ENCODE data around the gene DCC. TPM values are rescaled to one million over a fixed set of nuclear protein-coding genes. Genes with fewer than 3 reads are reported as not detected.

DCC gene
- total and polyA plus RNA-seq, 7 experiments from 2014 or later = not detected

DNA sequence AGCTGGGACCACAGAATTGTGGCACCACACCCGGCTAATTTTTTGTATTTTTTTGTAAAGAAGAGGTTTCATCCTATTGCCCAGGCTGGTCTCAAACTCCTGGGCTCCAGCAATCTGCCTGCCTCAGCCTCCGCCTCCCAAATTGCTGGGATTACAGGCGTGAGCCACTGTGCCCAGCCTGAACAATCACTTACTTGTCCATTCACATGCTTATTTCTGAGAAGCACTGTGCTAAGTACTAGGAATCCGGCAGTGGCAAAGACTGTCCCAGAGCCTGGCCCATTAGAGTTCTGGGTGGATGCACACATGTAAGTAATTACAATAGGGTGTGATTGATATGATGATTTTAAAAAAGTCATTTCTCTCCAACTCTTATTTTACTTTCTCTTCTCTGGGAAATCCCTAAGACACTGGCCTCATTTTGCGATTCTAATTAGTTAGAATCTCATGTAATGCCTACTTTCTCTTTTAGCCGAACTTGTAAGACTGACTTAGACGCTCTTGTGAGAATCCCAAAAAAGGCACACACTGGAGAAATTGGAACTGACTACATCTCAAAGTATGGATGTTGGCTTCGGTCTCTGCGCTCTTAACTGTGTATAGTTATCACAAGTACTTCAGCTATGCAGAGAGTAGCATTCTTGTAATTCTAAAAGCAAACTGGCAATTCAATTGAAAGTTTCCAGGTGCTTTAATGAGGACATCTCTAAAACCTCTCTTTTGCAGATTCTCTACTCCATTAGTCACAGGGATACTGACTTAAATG lies 567.7 kb downstream of the DCC start:
- ChIA-PET POLR2A (no interaction called here), CTCF (no interaction called here)
- intact Hi-C loops (cut with micrococcal nuclease) = no loop called here
- Mint-ChIP-seq H3K36me3 (no peaks in the 10 kb centered on the region), H3K4me1 (no peaks in the 10 kb centered on the region), H3K27me3 (no peaks in the 10 kb centered on the region), H3K4me3 (no peak overlapping the region), H3K27ac (no peak overlapping the region), H3K9me3 (peaks cover 0 to 6% (median 1%) of the 10 kb centered on the region in 11 donors)
- ATAC-seq = no peak
- Histone ChIP-seq H3K27ac (ENCODE audit: low read depth, low read length) (no peak overlapping the region), H3K9me3 (ENCODE audit: control insufficient read depth in 2 of 3, low read length in 3 of 3) (no peaks in the 10 kb centered on the region), H3K4me1 (ENCODE audit: control insufficient read depth in 2 of 2, insufficient read depth in 2 of 2, low read length in 2 of 2) (no peaks in the 10 kb centered on the region), H3K36me3 (ENCODE audit: control insufficient read depth in 2 of 3, insufficient read depth in 3 of 3, low read length in 3 of 3) (no peaks in the 10 kb centered on the region), H3K27me3 (ENCODE audit: control insufficient read depth in 2 of 2, insufficient read depth in 2 of 2, low read length in 2 of 2) (no peaks in the 10 kb centered on the region), H3K4me3 (ENCODE audit: low read length) (no peak overlapping the region)
- no peak for DNase-seq

DNA sequence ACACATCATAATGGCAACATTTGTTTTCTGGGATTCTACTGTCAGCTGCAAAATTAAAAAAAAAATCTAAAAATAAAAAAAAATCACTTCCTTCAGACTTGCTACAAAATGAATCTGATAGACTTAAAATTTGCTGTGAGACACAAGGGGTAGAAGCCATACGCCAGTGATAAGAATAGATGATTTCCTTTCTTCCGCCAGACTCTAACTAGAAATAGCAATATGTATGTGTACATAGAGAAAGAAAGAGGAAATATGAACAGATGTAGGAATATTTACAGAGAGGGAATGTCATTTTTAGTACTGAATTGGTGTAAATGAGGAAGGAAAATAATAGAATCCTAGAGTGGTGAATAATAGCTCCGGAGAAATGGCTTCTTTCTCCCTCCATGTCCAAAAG lies 574.2 kb downstream of the DCC start:
- H3K27me3 Mint-ChIP-seq = no peaks in the 10 kb centered on the region
- CTCF ChIA-PET = no interaction called here

DNA sequence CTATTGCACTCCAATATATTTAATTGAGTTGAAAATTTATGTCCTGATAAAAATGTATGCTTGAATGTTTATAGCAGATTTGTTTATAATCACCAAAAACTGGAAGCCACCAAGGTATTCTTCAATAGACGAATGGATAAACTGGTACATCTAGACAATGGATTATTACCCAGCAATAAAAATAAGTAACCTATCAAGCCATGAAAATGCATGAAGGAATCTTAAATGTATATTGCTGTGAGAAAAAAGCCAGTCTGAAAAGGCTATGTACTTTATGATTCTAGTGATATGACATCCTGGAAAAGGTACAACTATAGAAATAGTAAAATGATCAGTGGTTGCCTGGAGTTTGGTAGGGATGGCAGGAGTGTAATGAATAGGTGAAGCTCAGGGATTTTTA lies 580.7 kb downstream of the DCC start:
- H3K27ac ChIP-seq (ENCODE audit: low read depth, low read length) = no peak overlapping the region
- H3K4me3 ChIP-seq (ENCODE audit: low read length) = no peak overlapping the region
- no peaks in the 10 kb centered on the region for H3K27me3 ChIP-seq (ENCODE audit: control insufficient read depth in 2 of 2, insufficient read depth in 2 of 2, low read length in 2 of 2)
- ChIA-PET POLR2A (no interaction called here), CTCF (no interaction called here)
- intact Hi-C loops (cut with micrococcal nuclease) = no loop called here
- ATAC-seq (no peak), DNase-seq (no peak)
- Mint-ChIP-seq H3K4me1 (no peaks in the 10 kb centered on the region), H3K4me3 (no peak overlapping the region), H3K27ac (no peak overlapping the region), H3K36me3 (no peaks in the 10 kb centered on the region), H3K9me3 (peaks cover 0 to 12% (median 0%) of the 10 kb centered on the region in 11 donors), H3K27me3 (no peaks in the 10 kb centered on the region)
- H3K4me1 ChIP-seq (ENCODE audit: control insufficient read depth in 2 of 2, insufficient read depth in 2 of 2, low read length in 2 of 2) = no peaks in the 10 kb centered on the region
- H3K9me3 ChIP-seq (ENCODE audit: control insufficient read depth in 2 of 3, low read length in 3 of 3) = no peaks in the 10 kb centered on the region
- no peaks in the 10 kb centered on the region for H3K36me3 ChIP-seq (ENCODE audit: control insufficient read depth in 2 of 3, insufficient read depth in 3 of 3, low read length in 3 of 3)

More for the DNA sequence above, 574.2 kb downstream of the DCC start:
- no peaks in the 10 kb centered on the region for H3K4me1 ChIP-seq (ENCODE audit: control insufficient read depth in 2 of 2, insufficient read depth in 2 of 2, low read length in 2 of 2)
- H3K27ac ChIP-seq (ENCODE audit: low read depth, low read length) = no peak overlapping the region
- H3K4me3 ChIP-seq (ENCODE audit: low read length) = no peak overlapping the region
- Mint-ChIP-seq H3K9me3 (peaks cover 0 to 13% (median 2%) of the 10 kb centered on the region in 11 donors), H3K4me3 (no peak overlapping the region), H3K4me1 (no peaks in the 10 kb centered on the region), H3K27ac (no peak overlapping the region), H3K36me3 (no peaks in the 10 kb centered on the region)
- ATAC-seq (no peak), DNase-seq (no peak)
- no peaks in the 10 kb centered on the region for H3K36me3 ChIP-seq (ENCODE audit: control insufficient read depth in 2 of 3, insufficient read depth in 3 of 3, low read length in 3 of 3)
- intact Hi-C loops (cut with micrococcal nuclease) = no loop called here
- POLR2A ChIA-PET = no interaction called here
- no peaks in the 10 kb centered on the region for H3K27me3 ChIP-seq (ENCODE audit: control insufficient read depth in 2 of 2, insufficient read depth in 2 of 2, low read length in 2 of 2)
- no peaks in the 10 kb centered on the region for H3K9me3 ChIP-seq (ENCODE audit: control insufficient read depth in 2 of 3, low read length in 3 of 3)

DNA sequence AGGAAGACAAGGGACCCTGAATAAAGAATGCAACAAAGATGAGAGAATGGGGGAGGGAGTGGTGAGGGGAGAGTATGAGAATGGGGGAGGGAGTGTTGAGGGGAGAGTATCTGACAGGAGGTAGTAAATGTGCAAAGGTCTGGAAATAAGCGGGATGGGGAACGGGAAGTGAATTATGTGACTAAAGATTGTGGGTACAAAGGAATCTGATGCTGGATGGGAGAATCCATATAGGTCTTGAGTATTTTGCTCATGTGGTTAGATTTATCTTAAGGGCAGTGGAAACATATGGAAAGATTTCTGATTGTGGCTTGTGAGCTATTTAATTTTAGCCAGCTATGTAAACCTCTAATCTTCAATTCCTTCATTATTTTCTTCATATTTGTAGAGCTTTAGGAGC lies 593.4 kb downstream of the DCC start:
- Histone ChIP-seq H3K27ac (ENCODE audit: low read depth, low read length) (no peak overlapping the region), H3K4me3 (ENCODE audit: low read length) (no peak overlapping the region), H3K27me3 (ENCODE audit: control insufficient read depth in 2 of 2, insufficient read depth in 2 of 2, low read length in 2 of 2) (no peaks in the 10 kb centered on the region), H3K36me3 (ENCODE audit: control insufficient read depth in 2 of 3, insufficient read depth in 3 of 3, low read length in 3 of 3) (no peaks in the 10 kb centered on the region), H3K4me1 (ENCODE audit: control insufficient read depth in 2 of 2, insufficient read depth in 2 of 2, low read length in 2 of 2) (no peaks in the 10 kb centered on the region), H3K9me3 (ENCODE audit: control insufficient read depth in 2 of 3, low read length in 3 of 3) (no peaks in the 10 kb centered on the region)
- Mint-ChIP-seq H3K4me1 (no peaks in the 10 kb centered on the region), H3K27me3 (no peaks in the 10 kb centered on the region), H3K27ac (no peak overlapping the region), H3K36me3 (no peaks in the 10 kb centered on the region), H3K4me3 (no peak overlapping the region), H3K9me3 (peaks cover 0 to 12% (median 0%) of the 10 kb centered on the region in 11 donors)
- POLR2A ChIA-PET = no interaction called here
- no peak for ATAC-seq
- DNase-seq = no peak
- CTCF ChIA-PET = no interaction called here
- intact Hi-C loops (cut with micrococcal nuclease) = no loop called here

DNA sequence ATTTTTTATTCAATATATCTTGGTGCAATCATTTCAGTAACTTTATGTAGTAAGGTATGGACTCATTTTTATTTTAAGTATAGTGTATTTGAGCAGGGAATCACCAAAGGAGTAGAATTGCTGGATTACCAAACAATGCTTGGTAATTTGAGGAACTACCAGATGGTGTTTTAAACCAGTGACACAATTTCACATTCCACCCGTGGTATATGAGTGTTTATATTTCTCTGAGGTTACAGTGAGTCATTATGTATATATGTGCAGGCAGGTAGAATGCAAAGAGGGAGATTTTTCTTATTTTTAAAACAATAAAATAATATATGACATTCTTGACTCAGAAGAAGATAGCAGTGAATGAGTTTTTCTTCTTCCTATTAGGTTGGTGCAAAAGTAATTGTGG lies 596.9 kb downstream of the DCC start:
- peaks cover 0 to 18% (median 0%) of the 10 kb centered on the region in 11 donors for H3K9me3 Mint-ChIP-seq
- intact Hi-C loops (cut with micrococcal nuclease) = no loop called here
- H3K27ac ChIP-seq (ENCODE audit: low read depth, low read length) = no peak overlapping the region
- ATAC-seq (no peak), DNase-seq (no peak)
- no peaks in the 10 kb centered on the region for H3K27me3 ChIP-seq (ENCODE audit: control insufficient read depth in 2 of 2, insufficient read depth in 2 of 2, low read length in 2 of 2)
- H3K27ac Mint-ChIP-seq = no peak overlapping the region
- no peak overlapping the region for H3K4me3 Mint-ChIP-seq
- no peaks in the 10 kb centered on the region for H3K4me1 ChIP-seq (ENCODE audit: control insufficient read depth in 2 of 2, insufficient read depth in 2 of 2, low read length in 2 of 2)
- no peaks in the 10 kb centered on the region for H3K36me3 ChIP-seq (ENCODE audit: control insufficient read depth in 2 of 3, insufficient read depth in 3 of 3, low read length in 3 of 3)
- H3K27me3 Mint-ChIP-seq = no peaks in the 10 kb centered on the region
- no peaks in the 10 kb centered on the region for H3K9me3 ChIP-seq (ENCODE audit: control insufficient read depth in 2 of 3, low read length in 3 of 3)
- H3K4me3 ChIP-seq (ENCODE audit: low read length) = no peak overlapping the region
- H3K36me3 Mint-ChIP-seq = no peaks in the 10 kb centered on the region
- ChIA-PET CTCF (no interaction called here), POLR2A (no interaction called here)
- H3K4me1 Mint-ChIP-seq = no peaks in the 10 kb centered on the region

DNA sequence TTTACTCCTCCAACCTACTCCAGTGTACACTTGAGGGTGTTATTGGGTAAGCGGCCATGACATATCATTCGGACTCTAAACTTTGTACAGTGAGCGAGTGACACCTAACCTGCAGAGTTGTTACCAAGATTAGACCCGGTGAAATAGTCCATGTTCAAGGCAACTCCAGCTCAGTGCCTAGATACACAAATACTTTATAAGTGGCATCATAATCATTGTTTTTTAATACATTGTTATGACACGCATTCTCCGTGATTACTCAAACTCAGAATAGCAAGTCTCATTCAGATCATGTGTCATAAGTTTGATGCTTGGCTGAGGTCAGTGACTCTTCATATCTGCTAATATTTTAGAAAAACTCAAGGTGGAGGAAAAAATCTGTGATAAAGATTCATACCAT lies 597.8 kb downstream of the DCC start:
- Histone ChIP-seq H3K27me3 (ENCODE audit: control insufficient read depth in 2 of 2, insufficient read depth in 2 of 2, low read length in 2 of 2) (no peaks in the 10 kb centered on the region), H3K9me3 (ENCODE audit: control insufficient read depth in 2 of 3, low read length in 3 of 3) (no peaks in the 10 kb centered on the region), H3K4me3 (ENCODE audit: low read length) (no peak overlapping the region), H3K27ac (ENCODE audit: low read depth, low read length) (no peak overlapping the region), H3K36me3 (ENCODE audit: control insufficient read depth in 2 of 3, insufficient read depth in 3 of 3, low read length in 3 of 3) (no peaks in the 10 kb centered on the region), H3K4me1 (ENCODE audit: control insufficient read depth in 2 of 2, insufficient read depth in 2 of 2, low read length in 2 of 2) (no peaks in the 10 kb centered on the region)
- ATAC-seq (no peak), DNase-seq (no peak)
- POLR2A ChIA-PET = no interaction called here
- H3K4me1 Mint-ChIP-seq = no peaks in the 10 kb centered on the region
- no peak overlapping the region for H3K4me3 Mint-ChIP-seq
- H3K27ac Mint-ChIP-seq = no peak overlapping the region
- CTCF ChIA-PET = no interaction called here
- H3K9me3 Mint-ChIP-seq = peaks cover 0 to 18% (median 0%) of the 10 kb centered on the region in 11 donors
- no peaks in the 10 kb centered on the region for H3K27me3 Mint-ChIP-seq
- intact Hi-C loops (cut with micrococcal nuclease) = no loop called here
- no peaks in the 10 kb centered on the region for H3K36me3 Mint-ChIP-seq

DNA sequence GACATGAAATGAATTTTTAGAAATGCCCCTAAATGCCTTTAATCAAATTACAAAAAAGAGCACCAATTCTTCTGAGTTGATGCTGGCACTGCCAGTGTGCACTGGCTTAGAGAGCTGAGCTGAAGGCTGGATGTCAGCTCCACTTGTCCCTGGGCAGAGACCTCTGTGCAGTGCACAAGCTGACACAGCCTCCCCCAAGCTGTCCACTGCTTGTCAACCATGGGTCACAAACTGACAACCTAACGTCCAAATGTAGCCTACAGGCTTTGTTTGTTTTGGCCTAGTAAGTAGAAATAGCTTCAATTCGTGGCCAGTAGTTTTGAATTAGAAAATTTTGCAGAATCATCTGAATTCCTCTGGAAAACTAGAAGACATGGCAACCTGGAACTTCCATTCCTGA lies 605.6 kb downstream of the DCC start:
- no peaks in the 10 kb centered on the region for H3K36me3 ChIP-seq (ENCODE audit: control insufficient read depth in 2 of 3, insufficient read depth in 3 of 3, low read length in 3 of 3)
- H3K36me3 Mint-ChIP-seq = no peaks in the 10 kb centered on the region
- H3K4me1 Mint-ChIP-seq = no peaks in the 10 kb centered on the region
- no peaks in the 10 kb centered on the region for H3K27me3 Mint-ChIP-seq
- DNase-seq (no peak), ATAC-seq (no peak)
- no peaks in the 10 kb centered on the region for H3K9me3 ChIP-seq (ENCODE audit: control insufficient read depth in 2 of 3, low read length in 3 of 3)
- no peak overlapping the region for H3K4me3 ChIP-seq (ENCODE audit: low read length)
- peaks cover 0 to 5% (median 0%) of the 10 kb centered on the region in 11 donors for H3K9me3 Mint-ChIP-seq
- H3K27ac Mint-ChIP-seq = no peak overlapping the region
- H3K4me1 ChIP-seq (ENCODE audit: control insufficient read depth in 2 of 2, insufficient read depth in 2 of 2, low read length in 2 of 2) = no peaks in the 10 kb centered on the region
- no peaks in the 10 kb centered on the region for H3K27me3 ChIP-seq (ENCODE audit: control insufficient read depth in 2 of 2, insufficient read depth in 2 of 2, low read length in 2 of 2)
- no peak overlapping the region for H3K4me3 Mint-ChIP-seq
- CTCF ChIA-PET = no interaction called here
- intact Hi-C loops (cut with micrococcal nuclease) = no loop called here
- no peak overlapping the region for H3K27ac ChIP-seq (ENCODE audit: low read depth, low read length)
- POLR2A ChIA-PET = no interaction called here

Measured in naive thymus-derived CD4-positive, alpha-beta T cell (primary cell).